Hepatocyte (in vitro differentiated cells): ENCODE results near the gene CC2D1B. TPM values are rescaled to one million over a fixed set of nuclear protein-coding genes. Genes with fewer than 3 reads are reported as not detected.

Experiments used
- DNase-seq: peaks from one replicate; pipeline ENCODE4 v3.0.0-alpha.2; 2016; ENCODE audit warnings: low spot score
- H2AFZ ChIP-seq: fragments of 200-600 bp; sonication (generic); 2 replicates; pipeline ENCODE4 v1.6.0; 2016; ENCODE audit warnings: antibody characterized with exemption, mild to moderate bottlenecking
- H3K27ac ChIP-seq: fragments of 200-600 bp; sonication (generic); 2 replicates; pipeline ENCODE4 v1.5.1; 2016; ENCODE audit warnings: mild to moderate bottlenecking
- H3K27me3 ChIP-seq: fragments of 200-600 bp; sonication (generic); 2 replicates; pipeline ENCODE4 v1.6.1; 2016
- H3K36me3 ChIP-seq: fragments of 200-600 bp; sonication (generic); replicated peaks from 2 replicates; pipeline ENCODE4 v1.5.1; 2016; ENCODE audit warnings: low read depth; ENCODE audit not compliant: insufficient read depth
- H3K4me1 ChIP-seq: fragments of 200-600 bp; sonication (generic); 2 replicates; pipeline ENCODE4 v1.5.1; 2016; ENCODE audit warnings: mild to moderate bottlenecking, moderate library complexity; ENCODE audit not compliant: insufficient read depth
- H3K4me2 ChIP-seq: fragments of 200-600 bp; sonication (generic); 2 replicates; pipeline ENCODE4 v1.6.0; 2016
- H3K4me3 ChIP-seq: fragments of 200-600 bp; sonication (generic); 2 replicates; pipeline ENCODE4 v1.5.1; 2016; ENCODE audit warnings: mild to moderate bottlenecking
- H3K79me2 ChIP-seq: fragments of 200-600 bp; sonication (generic); 2 replicates; pipeline ENCODE4 v1.6.0; 2017; ENCODE audit warnings: mild to moderate bottlenecking
- H3K9me2 ChIP-seq: fragments of 200-600 bp; sonication (generic); replicated peaks from 2 replicates; pipeline ENCODE4 v1.6.0; 2017; ENCODE audit warnings: mild to moderate bottlenecking; ENCODE audit not compliant: insufficient read depth
- H3K9me3 ChIP-seq: fragments of 200-600 bp; sonication (generic); 2 replicates; pipeline ENCODE4 v1.5.1; 2016; ENCODE audit warnings: low read depth, mild to moderate bottlenecking
- H4K20me1 ChIP-seq: fragments of 200-600 bp; sonication (generic); 2 replicates; pipeline ENCODE4 v1.6.0; 2016; ENCODE audit warnings: mild to moderate bottlenecking; ENCODE audit not compliant: insufficient read depth, poor library complexity, severe bottlenecking
- CTCF ChIP-seq: fragments of 200-600 bp; sonication (generic); IDR thresholded peaks from 2 replicates; pipeline ENCODE4 v1.5.1; 2016; ENCODE audit warnings: antibody characterized with exemption, mild to moderate bottlenecking; ENCODE audit not compliant: poor library complexity
- EZH2 ChIP-seq: fragments of 200-600 bp; sonication (generic); IDR thresholded peaks from 2 replicates; pipeline ENCODE4 v1.6.1; 2016; ENCODE audit warnings: antibody characterized with exemption, mild to moderate bottlenecking, borderline replicate concordance
- EZH2phosphoT487 ChIP-seq: fragments of 200-600 bp; sonication (generic); IDR thresholded peaks from one replicate; pipeline ENCODE4 v1.6.1; 2018; ENCODE audit warnings: antibody characterized with exemption, mild to moderate bottlenecking, low read depth, moderate library complexity; ENCODE audit not compliant: unreplicated experiment, severe bottlenecking
- WGBS: methylation state at CpG from one replicate; pipeline ENCODE4 v1.1.6; 2016; ENCODE audit warnings: low lambda C conversion rate; ENCODE audit errors: missing lambda C conversion rate; 5-methylcytosine and 5-hydroxymethylcytosine counted together
- polyA plus RNA-seq: library from polyadenylated mRNA; unstranded; fragments of >200 nt; fragmentation: Nextera tagmentation; extraction: Ambion mirVana; gene quantifications from 2 replicates; pipeline ENCODE4 v1.2.1, GENCODE V29; 2016
- total RNA-seq: library from RNA; depleted of rRNA; stranded (reverse); fragments of >200 nt; gene quantifications from 2 replicates; pipeline ENCODE4 v1.2.3, GENCODE V29; 2014

Gene CC2D1B
- total and polyA plus RNA-seq, 2 experiments from 2014 or later, result 21.5 to 28.4 TPM

GRCh38 chr1:52341655-52342260, 24.2 kb downstream of the CC2D1B start:
- Histone ChIP-seq H3K4me1 (no peaks in the 10 kb centered on the region), H3K27ac (no peak overlapping the region), H3K36me3 (no peaks in the 10 kb centered on the region), H3K9me3 (no peaks in the 10 kb centered on the region), H3K79me2 (no peaks in the 10 kb centered on the region), H3K27me3 (no peaks in the 10 kb centered on the region), H3K9me2 (no peaks in the 10 kb centered on the region), H2AFZ (no peak overlapping the region), H4K20me1 (no peaks in the 10 kb centered on the region), H3K4me3 (no peak overlapping the region), H3K4me2 (no peak overlapping the region)
- WGBS, result 74% methylated on average over 7 of the region's 7 CpGs
- TF ChIP-seq EZH2phosphoT487 (no peak), CTCF (no peak), EZH2 (no peak)
- no peak for DNase-seq

- Histone ChIP-seq H3K4me3 (no peak overlapping the region), H3K36me3 (no peaks in the 10 kb centered on the region), H3K27ac (no peak overlapping the region), H3K4me1 (no peaks in the 10 kb centered on the region), H3K79me2 (no peaks in the 10 kb centered on the region), H3K4me2 (no peak overlapping the region), H3K9me3 (no peaks in the 10 kb centered on the region), H3K9me2 (no peaks in the 10 kb centered on the region), H3K27me3 (no peaks in the 10 kb centered on the region), H2AFZ (no peak overlapping the region), H4K20me1 (no peaks in the 10 kb centered on the region)
- WGBS, result 81% methylated on average over 2 of the region's 2 CpGs
- DNase-seq, result no peak
- TF ChIP-seq EZH2 (no peak), CTCF (no peak), EZH2phosphoT487 (no peak)
Measured at GRCh38 chr1:52337439-52337838, 28.6 kb downstream of the CC2D1B start.

GRCh38 chr1:52334906-52335528, 31.0 kb downstream of the CC2D1B start:
- Histone ChIP-seq H3K4me1 (no peaks in the 10 kb centered on the region), H4K20me1 (no peaks in the 10 kb centered on the region), H3K27ac (no peak overlapping the region), H2AFZ (no peak overlapping the region), H3K9me3 (no peaks in the 10 kb centered on the region), H3K4me2 (no peak overlapping the region), H3K9me2 (no peaks in the 10 kb centered on the region), H3K27me3 (no peaks in the 10 kb centered on the region), H3K36me3 (no peaks in the 10 kb centered on the region), H3K4me3 (no peak overlapping the region), H3K79me2 (no peaks in the 10 kb centered on the region)
- 87% methylated on average over 3 of the region's 3 CpGs for WGBS
- TF ChIP-seq EZH2phosphoT487, result no peak
- DNase-seq, result no peak

GRCh38 chr1:52332411-52332810, 33.6 kb downstream of the CC2D1B start:
- Histone ChIP-seq H3K27me3 (no peaks in the 10 kb centered on the region), H3K27ac (no peak overlapping the region), H3K9me3 (no peaks in the 10 kb centered on the region), H2AFZ (no peak overlapping the region), H3K4me3 (no peak overlapping the region), H4K20me1 (no peaks in the 10 kb centered on the region), H3K36me3 (no peaks in the 10 kb centered on the region), H3K79me2 (no peaks in the 10 kb centered on the region), H3K9me2 (no peaks in the 10 kb centered on the region), H3K4me2 (no peak overlapping the region), H3K4me1 (no peaks in the 10 kb centered on the region)
- DNase-seq, result no peak
- WGBS, result 90% methylated on average over 1 of the region's 1 CpG
- TF ChIP-seq CTCF (no peak), EZH2 (no peak), EZH2phosphoT487 (no peak)
